GM12874 (cell line): ENCODE results near the gene SPEF1.

ENCODE experiments used
- TF ChIP-seq, protein P1 (sequence below): IDR thresholded peaks from 2 replicates; pipeline ENCODE4 v1.5.1; 2011; ENCODE audit warnings: low read depth, mild to moderate bottlenecking, control low read depth, low read length, moderate library complexity; ENCODE audit not compliant: insufficient read depth

The SPEF1 gene

DNA sequence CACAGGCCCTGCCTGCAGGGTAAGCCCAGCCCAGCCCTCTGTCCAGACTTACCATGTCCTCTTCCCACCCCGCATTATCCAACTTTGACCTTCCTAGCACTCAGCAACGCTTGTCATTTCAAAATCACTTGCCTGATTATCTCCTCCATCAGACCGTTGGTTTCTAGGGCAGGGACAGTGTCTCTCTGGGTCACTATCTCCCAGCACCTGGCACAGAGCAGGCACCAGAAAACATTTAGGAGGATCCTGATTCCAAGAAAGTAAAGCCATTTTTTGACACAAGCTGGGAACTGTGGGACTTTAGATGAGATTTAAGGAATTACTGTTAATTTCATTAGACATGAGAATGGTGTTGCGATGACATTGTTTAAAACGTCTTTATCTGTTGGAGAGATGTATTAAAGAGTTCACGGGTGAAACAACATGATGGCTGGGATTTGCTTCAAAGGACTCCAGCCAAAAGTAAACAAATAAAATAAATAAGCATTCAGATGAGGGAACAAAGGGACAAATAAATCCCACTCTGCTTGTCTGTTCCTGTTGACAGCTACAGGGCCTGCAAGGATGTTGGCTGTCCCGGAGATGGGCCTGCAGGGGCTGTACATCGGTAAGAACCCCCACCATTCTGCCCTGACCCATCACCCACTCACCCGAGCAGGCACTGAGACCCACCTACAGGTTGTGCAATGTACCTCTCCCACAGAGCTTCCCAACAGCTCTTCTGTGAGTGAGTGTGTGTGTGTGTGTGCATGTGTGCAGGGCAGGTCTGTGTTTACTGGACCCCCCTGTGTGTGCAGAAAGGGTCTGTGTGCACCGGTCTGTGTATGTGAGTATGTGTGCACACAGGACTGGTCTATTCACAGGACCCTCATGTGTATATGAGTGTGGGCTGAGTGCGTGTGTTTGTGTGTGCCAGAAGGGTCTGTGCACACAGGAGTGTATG lies 42.9 kb downstream of the SPEF1 start:
- TF ChIP-seq, protein P1, sequence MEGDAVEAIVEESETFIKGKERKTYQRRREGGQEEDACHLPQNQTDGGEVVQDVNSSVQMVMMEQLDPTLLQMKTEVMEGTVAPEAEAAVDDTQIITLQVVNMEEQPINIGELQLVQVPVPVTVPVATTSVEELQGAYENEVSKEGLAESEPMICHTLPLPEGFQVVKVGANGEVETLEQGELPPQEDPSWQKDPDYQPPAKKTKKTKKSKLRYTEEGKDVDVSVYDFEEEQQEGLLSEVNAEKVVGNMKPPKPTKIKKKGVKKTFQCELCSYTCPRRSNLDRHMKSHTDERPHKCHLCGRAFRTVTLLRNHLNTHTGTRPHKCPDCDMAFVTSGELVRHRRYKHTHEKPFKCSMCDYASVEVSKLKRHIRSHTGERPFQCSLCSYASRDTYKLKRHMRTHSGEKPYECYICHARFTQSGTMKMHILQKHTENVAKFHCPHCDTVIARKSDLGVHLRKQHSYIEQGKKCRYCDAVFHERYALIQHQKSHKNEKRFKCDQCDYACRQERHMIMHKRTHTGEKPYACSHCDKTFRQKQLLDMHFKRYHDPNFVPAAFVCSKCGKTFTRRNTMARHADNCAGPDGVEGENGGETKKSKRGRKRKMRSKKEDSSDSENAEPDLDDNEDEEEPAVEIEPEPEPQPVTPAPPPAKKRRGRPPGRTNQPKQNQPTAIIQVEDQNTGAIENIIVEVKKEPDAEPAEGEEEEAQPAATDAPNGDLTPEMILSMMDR, result no peak

DNA sequence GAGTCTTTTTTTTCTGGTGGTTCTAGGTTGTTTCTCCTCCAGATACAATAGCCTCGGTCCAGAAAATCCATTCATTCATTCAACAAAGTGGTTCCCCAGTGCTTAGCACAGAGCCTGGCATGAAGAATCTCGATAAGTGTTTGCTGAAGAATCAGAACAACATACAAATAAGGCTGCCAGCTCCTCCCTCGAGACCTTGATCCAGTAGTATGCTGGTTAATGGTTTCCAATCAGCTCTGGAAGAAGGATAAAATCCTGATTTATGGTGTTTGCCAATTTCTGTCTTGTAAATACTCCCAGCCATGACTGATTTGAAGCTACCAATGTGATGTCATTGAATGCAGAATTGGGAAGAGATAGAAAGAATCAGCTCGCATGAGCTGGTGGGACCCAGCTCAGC lies 45.5 kb downstream of the SPEF1 start:
- TF ChIP-seq, protein P1, result no peak

DNA sequence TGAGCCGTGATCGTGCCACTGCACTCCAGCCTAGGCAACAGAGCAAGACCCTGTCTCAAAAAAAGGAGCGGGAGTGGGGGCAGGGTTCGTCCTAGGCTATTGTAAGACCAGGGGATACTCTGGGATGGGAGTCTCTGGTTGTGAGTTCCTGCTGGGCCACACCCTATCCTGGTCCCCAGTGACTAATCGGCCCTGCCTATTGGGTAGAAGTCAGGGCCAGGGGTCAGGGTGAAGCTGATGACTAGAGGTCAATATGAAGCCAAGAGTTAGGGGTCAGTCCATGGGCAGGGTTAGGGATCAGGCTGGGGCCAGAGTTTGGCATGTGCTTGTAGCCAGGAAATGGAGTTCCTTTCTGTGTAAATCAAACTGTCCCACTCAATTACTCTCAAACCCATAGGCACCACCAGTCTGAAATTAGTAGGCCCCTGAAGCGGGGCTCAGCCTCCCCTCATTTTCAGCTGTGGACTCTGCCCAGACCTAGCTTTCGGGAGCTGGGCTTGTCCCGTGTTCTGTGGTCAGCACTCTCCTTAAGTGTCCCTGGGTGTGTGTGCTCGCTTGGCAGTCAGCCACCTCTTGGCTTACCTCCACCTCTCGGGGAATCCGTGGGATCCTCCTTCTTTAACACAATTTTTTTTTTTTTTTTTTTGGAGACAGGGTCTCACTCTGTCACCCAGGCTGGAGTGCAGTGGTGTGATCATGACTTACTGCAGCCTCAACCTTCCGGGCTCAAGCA lies 47.0 kb downstream of the SPEF1 start:
- TF ChIP-seq, protein P1, result no peak

DNA sequence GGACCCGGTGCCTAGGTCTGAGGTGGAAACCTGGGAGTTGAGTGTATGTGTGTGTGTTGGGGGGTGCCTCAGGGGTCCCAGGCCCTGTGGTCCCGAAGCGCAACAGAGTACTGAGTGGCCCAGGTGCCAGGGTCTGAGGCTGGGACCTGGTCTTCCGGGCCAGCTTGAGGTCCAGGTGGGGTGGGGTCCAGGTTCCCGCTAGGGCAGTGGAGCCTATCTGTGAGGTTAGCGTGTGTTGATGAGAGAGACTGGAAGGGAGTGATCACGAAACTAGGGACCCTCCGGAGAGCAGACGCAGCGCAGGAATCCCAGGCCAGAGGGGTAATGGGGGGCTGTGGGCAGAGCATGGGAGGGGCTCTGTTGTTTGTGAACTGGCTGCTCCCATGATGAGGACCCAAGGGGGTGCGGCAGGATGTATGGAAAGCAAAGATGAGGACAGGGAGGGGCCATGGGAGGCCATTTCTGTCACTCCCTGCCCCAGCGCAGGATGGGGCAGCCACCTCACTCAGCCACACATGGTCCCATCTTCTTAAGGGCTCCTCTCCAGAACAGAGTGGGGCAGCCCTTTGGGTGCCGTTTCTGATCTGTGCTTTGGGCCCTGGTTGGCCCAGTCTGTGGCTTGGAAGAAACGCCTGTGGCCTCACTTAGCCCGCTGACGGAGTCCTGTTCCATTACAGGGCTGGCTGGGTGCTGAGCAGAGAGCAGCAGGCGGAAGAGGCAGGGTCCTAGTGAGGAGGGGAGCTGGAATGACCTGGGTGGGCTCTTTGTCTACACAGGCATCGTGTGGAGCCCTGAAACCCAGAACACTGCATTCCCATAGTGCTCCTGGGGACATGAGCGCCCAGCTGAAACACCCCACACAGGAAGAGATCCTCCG lies 47.9 kb downstream of the SPEF1 start:
- TF ChIP-seq, protein P1, result no peak

DNA sequence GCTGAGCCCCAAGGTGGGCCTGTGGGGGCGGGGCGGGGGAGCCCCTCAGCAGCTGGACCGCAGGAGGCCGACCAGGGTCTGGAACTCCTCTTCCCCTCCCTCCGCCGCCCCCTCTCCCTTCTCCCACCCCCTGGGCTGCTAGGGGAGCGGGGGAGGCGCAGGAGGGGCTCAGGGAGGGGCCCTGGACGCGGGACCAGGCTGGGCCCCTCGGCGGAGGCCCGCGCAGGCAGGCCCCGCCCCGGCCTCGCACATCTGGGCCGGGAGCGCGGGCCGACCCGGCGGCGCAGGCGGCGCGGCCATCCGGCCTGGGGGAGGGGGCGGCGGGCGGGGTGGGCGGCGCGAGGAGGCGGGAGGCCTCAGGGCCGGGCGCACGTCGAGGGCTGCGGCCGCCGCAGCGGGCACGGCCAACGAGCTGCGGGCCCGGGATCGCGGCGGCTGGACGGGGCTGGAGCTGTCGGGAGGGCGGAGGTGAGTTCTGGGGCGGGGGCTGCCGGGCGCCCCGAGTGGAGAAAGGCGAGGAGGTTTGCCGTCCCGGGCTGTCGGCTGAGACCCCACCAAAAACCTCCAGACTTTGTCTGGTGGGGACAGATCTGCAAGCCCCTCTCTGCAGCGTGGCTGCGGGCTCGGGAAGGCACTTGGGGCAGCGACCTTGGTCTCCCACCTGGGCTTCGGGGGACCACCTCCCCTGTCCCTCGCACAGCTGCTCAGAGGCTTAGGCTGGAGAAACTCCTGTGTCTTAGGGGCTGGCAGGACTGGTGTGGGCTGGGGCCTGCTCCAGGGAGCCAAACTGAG lies 48.7 kb downstream of the SPEF1 start, which contains the start of gene HSPA12B:
Gene HSPA12B, plus strand, starts transcription at position 359 of the 792 bp plus-strand sequence. CDS start 5,990 bp downstream, outside the sequence.
- TF ChIP-seq, protein P1, result no peak

DNA sequence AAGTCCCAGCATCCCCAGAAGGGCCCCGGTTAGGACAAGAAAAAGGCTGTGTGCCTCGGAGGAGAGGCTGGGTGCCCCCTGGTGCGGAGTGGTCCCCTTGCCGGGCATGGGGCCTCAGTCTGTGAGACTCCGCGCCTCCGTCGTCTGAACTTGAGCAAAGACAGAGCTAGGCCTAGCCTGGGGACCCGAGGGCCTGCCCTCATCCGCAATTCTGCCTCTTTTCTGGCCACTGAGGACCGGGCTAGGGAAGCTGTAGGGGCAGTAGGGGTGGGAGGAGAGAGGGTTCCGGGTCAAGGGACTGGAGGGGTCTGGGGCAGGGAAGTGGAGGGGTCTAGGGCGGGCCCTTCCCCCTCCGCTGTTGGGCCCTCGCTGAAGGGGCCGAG lies 49.3 kb downstream of the SPEF1 start:
- TF ChIP-seq, protein P1, result no peak
